ENCODE data around the gene OPA1.

Gene OPA1

GRCh38 chr3:193650585-193650984 lies 57.6 kb downstream of the OPA1 start:
- DNase-seq (ENCODE audit: low read depth) = no peak

DNA sequence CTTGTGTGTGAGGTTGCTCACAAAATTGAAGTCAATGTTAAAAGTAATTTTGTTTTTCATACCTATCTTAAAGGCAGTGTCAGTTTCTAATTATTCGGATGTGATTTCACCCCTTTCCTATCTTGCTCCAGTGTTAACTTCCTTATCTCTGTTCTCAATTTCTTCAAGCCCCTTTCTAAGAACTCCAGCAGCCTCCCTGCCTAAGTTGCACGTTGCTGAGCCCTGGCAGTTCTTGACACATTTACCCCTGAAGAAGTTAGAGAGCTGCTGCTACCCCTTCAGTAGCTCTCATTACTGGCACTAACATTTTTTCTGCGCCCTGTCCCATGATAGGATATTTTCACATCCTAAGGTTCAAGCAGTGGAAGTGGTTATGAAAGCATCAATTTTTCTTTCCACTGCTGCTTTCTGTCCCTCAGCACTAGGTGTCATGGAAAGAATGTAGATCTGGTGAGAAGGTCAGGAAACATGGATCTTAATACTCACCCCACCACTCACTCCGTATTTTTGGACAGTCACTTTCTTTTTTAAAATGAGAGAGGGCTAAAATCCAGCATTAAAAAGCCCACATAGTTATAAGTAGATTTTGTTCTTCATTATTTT lies 62.9 kb downstream of the OPA1 start:
- no peak for DNase-seq (ENCODE audit: low read depth)

DNA sequence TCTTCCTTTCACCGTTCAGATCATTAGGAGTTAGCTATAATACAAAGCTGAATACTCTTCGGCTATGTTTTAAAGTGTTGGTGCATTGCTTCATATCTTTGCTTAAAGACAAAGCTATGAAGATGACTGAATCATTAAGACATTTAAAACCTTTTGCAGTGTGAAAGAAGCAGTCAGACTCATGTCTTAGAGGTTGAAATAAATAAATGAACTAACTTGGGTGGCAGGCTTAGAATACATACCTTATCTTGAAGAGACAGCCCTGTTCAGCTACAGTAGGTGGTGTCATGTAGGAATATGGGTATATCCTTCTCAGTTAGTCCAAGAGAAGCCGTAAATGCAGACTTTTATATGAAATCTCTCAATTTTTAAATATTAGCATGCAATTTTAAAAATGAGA lies 63.4 kb downstream of the OPA1 start:
- DNase-seq (ENCODE audit: low read depth) = no peak

DNA sequence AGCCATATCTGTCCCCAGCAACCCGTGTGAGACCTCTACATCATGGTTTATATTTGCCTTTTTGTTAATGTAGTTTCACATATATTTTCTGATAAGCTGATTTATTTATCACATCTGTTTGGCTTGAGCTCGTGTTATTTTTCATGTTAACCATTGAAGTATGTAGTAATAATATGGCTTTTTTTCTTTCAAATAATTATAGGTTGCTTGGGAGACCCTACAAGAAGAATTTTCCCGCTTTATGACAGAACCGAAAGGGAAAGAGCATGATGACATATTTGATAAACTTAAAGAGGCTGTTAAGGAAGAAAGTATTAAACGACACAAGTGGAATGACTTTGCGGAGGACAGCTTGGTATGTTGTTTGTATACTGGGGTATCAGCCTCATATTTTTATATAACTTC lies 63.9 kb downstream of the OPA1 start:
- DNase-seq (ENCODE audit: low read depth) = no peak

GRCh38 chr3:193660171-193660570 lies 67.2 kb downstream of the OPA1 start:
- DNase-seq (ENCODE audit: low read depth) = no peak

DNA sequence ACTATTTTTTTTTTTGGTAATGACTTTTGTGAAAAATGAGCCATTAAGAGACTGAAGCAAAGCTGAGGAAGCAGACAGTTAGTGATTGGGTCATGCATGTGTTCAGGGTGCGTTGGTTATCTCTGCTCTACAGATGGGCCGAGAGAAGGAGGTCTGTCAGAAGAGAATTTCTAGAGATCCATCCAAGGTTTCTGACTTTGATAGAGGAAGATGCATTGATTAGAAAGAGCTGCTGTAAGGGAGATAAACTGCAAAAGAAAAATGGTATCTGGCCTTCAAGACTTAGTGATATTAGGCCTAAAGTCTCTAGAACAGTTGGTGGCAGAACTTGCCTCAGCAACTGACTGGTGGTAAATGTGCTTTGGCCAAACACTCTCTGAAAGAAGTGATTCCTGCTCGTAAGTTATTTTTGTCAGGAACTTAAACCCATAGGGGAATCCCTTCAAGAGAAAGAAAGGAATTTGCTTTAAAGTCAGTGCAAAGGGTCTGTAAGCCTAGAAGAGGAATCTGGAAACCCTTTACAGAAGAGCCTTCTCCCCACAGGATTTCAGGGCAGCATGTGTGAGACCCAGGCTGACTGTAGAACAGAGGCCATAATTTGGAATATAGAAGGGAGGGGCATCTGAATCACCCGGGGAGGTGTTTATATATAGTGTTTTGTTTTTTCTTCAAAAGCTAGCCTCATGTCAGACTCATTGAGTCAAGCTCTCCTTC lies 67.8 kb downstream of the OPA1 start:
- DNase-seq (ENCODE audit: low read depth) = no peak

DNA sequence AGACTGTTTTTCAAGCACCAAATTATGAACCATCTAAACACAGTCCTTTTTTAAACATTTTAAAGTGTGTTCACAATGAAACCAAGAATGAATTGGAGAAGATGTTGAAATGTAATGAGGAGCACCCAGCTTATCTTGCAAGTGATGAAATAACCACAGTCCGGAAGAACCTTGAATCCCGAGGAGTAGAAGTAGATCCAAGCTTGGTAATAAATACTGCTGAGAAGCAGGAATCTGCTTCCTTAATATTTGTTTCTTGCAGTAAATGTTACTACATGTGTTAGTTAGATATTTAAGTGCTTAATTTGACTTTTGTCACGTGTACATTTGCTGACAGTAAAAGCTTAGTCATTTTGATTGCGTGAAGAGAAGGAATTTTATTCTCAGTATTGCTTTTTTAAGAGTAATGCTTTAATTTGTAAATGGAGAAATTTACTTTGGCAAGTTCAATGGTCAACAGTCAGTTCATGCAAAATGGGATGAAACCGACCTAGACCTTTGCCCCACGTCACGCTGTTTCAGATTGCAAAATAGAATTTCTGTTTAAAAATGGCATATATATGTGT lies 69.8 kb downstream of the OPA1 start:
- DNase-seq (ENCODE audit: low read depth) = no peak

DNA sequence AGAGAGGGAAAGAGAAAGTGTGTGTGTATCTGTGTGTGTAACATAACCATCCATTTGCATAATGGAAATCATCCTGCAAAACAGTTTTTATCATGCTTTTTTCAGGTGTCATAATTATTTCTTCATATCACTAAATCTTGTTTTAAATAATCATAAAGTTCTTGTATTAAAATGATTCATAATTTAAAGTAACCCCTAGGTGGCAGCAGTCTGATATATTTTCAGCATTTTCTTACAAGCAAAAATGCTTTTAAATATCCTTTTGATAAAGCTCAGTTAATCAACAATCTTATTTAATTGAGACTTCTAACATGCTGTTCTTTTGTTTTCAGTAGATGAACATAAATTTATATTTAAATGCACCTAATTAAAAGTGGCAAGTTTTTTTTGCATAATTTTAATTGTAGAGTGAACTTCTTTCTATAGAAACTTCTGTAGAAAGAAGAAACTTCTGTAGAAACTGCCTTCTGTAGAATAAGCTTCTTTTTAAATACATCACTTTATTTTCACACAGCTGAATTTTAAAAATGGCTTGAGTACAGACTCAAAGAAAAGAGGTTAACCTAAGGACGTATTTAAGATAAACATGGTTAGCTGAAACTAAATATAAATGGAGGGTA lies 72.5 kb downstream of the OPA1 start:
- DNase-seq (ENCODE audit: low read depth) = no peak

DNA sequence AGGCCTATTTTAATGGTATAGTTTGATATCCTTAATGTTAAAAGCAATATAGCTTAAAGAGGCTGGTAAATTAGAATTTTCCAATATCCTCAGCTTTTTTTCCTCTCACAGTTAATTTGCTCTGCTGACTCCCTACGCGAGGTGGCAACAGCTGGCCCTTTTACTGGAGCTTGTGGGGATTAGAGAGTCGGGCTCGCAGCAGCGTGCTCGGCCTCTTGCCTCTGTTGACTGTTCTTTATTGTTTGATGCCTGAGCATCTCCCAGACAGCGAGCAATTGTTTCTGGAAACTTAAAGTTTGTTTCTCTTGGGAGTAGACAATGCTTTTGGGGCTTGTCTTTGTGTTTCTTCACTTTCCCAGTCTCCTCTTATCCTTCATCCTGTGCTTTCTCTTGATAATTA lies 80.8 kb downstream of the OPA1 start:
- DNase-seq (ENCODE audit: low read depth) = no peak

DNA sequence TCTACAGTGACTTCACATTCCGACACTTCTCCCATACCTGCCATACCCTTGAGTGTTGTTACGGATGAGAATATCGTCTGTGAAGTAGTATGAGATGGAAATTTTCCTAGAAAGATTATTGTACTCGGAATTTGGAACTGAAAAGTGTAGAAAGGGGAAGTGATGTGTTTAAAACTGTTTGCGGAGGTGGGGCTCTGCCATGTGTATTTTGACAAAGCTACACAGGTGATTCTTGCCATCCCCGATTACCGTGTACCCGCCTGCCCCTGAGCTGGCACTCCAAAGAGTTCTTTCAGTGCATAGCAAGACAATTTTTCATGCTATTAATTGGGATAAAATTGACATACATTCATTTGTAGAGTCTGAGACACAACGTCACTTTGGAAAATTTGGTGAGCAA lies 81.7 kb downstream of the OPA1 start:
- no peak for DNase-seq (ENCODE audit: low read depth)

DNA sequence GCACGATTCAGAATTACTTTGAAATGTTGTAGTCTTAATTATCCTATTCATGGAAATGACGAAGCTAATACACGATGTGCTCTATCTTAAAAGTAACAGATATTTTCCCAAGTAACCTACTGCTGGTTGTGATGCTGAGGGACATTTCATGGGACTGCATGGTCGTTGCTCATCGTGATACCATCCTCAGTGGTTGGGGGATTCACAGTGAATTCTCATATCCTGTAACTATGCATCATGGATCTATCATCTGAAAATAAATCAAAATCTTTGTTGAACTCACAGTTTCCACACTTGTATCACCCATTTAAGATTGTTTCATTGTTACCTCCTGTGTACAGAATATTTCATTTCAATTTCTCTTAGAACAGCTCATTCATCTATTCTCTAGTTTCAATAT lies 84.7 kb downstream of the OPA1 start:
- no peak for DNase-seq (ENCODE audit: low read depth)

GRCh38 chr3:193680220-193680619 lies 87.2 kb downstream of the OPA1 start:
- no peak for DNase-seq (ENCODE audit: low read depth)

DNA sequence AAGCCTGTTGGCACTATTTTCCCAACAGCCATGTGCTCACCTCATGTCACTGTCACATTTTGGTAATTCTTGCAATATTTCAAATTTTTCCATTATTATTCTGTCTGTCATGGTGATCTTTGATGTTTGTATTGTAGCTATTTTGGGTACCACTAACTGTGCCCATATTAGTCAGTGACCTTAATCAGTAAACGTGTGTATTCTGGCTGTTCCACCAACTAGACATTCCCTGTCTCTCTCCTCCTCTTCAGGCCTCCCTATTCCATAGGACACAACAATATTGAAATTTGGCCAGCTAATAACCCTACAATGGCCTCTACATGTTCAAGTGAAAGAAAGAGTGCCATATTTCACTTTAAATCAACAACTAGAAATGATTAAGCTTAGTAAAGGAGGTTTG lies 88.6 kb downstream of the OPA1 start:
- no peak for DNase-seq (ENCODE audit: low read depth)

GRCh38 chr3:193686665-193687483 lies 93.9 kb downstream of the OPA1 start:
- DNase-seq (ENCODE audit: low read depth) = no peak

- DNase-seq (ENCODE audit: low read depth) = no peak
Measured at GRCh38 chr3:193688834-193689714, 96.1 kb downstream of the OPA1 start.

DNA sequence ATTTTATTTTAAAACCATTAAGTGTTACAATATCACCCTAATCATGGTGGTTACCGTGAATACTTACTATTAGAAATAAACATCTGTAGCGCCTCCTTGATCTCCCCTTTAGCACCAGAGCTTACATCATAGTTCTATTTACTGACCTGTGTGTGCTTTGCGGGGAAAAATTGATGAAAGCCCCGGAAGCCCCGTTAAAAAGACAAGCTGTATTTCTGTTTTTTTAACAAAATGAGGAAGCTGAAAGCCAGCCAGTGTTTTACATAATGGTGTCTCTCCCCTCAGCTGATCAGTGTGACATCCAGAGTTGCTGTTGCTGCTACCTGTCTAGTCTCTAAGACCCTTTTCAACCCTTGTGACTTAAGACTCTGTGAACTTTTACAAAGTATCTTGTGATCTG lies 100.8 kb downstream of the OPA1 start:
- DNase-seq (ENCODE audit: low read depth) = no peak

DNA sequence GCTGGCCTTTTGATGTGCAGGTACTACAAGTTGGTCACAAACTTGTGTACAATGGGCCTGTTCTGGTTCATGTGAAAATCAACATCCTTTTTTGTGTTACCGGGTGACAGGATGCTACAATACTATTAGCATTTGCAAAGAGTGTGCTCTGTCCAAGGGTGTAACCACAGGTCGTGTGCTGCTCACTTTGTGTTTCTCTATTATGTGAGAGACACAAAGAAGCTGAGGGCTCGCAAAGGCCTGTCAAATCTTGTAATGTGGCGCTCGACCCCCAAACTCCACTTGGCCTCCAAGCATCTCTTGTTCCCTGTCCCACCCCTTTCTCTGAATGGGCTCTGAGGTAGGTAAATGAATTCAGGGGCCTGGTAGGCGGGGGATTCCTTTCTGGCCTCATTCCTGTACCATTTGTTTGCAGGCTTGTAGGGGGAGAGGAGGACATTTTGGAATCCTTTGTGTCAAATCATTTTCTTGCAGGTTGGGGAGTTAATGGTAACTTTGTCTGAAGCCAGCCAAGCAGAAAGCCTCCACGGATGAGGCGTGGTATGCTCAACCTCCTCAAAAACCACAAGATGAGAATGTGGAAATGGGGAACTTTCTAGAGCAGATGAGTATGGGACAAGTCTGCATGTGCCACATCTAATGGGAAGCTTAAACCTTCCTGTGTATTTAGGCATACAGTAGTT lies 109.1 kb downstream of the OPA1 start:
- DNase-seq (ENCODE audit: low read depth) = no peak

GRCh38 chr3:193702967-193703366 lies 110.0 kb downstream of the OPA1 start:
- DNase-seq (ENCODE audit: low read depth) = no peak

GRCh38 chr3:193704431-193704830 lies 111.4 kb downstream of the OPA1 start:
- no peak for DNase-seq (ENCODE audit: low read depth)

- DNase-seq (ENCODE audit: low read depth) = no peak
Measured at GRCh38 chr3:193708270-193708669, 115.3 kb downstream of the OPA1 start.

Measured in T-helper 22 cell (primary cell).